B cell (primary cell): ENCODE data around the gene TUBB2A.

ENCODE experiments used
- EZH2 ChIP-seq: IDR thresholded peaks from 2 replicates; pipeline ENCODE4 v1.6.1; 2012; ENCODE audit warnings: borderline replicate concordance, low read depth, mild to moderate bottlenecking, moderate library complexity, low read length; ENCODE audit not compliant: insufficient read depth, poor library complexity, severe bottlenecking
- TF ChIP-seq, protein P1 (sequence below): fragments of 200-600 bp; IDR thresholded peaks from one replicate; pipeline ENCODE4 v1.8.0; 2022; ENCODE audit warnings: antibody characterized with exemption, mild to moderate bottlenecking

DNA sequence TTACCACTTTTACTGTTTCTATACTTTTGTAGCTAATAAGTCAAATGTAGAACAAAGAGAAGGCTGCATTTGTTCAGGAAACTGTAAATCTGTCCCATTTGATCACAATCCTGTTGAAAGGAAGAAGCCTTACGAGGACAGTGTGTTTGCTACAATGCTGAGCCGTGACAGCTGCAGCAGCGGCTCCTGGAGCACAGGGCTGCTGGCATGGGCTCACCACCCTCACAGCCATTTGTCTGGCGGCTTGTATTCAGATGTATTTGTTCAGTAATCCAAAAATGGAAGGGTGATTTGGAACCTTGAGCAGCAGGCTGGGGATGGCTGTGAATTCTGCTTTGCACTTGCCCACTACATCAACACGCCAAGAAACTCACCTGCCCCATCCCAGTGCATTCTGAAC lies 5.7 kb downstream of the TUBB2A start:
- TF ChIP-seq, protein P1, sequence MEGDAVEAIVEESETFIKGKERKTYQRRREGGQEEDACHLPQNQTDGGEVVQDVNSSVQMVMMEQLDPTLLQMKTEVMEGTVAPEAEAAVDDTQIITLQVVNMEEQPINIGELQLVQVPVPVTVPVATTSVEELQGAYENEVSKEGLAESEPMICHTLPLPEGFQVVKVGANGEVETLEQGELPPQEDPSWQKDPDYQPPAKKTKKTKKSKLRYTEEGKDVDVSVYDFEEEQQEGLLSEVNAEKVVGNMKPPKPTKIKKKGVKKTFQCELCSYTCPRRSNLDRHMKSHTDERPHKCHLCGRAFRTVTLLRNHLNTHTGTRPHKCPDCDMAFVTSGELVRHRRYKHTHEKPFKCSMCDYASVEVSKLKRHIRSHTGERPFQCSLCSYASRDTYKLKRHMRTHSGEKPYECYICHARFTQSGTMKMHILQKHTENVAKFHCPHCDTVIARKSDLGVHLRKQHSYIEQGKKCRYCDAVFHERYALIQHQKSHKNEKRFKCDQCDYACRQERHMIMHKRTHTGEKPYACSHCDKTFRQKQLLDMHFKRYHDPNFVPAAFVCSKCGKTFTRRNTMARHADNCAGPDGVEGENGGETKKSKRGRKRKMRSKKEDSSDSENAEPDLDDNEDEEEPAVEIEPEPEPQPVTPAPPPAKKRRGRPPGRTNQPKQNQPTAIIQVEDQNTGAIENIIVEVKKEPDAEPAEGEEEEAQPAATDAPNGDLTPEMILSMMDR = no peak
- no peak for TF ChIP-seq EZH2
